ENCODE results near the gene CALCOCO1.

DNA sequence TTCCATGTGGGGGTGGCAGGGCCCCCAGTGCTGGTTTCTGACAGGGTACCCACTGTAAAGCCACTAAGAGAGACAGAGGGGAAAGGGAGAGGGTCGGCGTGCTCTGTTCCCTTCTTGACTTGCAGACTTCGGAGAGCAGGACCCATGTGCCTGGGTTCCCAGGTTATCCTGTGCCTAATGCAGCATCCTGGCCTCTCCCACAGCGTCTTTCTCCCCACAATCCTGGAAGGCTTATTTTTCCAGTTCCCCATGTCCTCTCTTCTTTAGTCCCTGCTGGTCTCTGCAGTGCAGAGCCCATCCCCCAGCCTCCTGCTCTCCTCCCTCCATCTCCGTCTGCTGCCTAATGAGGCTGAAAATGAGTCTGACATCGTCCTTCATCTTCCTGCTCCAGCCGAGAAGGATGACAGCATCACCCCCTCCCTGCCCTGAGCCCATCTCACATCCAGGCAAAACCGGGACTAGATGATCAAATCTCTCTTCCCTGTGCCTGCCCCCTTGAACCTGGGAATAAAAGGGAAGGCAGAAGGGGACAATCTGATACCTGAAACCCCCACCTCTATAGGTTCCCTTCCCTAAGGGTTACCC lies 15.1 kb downstream of the CALCOCO1 start:
- TF ChIP-seq, protein P1, sequence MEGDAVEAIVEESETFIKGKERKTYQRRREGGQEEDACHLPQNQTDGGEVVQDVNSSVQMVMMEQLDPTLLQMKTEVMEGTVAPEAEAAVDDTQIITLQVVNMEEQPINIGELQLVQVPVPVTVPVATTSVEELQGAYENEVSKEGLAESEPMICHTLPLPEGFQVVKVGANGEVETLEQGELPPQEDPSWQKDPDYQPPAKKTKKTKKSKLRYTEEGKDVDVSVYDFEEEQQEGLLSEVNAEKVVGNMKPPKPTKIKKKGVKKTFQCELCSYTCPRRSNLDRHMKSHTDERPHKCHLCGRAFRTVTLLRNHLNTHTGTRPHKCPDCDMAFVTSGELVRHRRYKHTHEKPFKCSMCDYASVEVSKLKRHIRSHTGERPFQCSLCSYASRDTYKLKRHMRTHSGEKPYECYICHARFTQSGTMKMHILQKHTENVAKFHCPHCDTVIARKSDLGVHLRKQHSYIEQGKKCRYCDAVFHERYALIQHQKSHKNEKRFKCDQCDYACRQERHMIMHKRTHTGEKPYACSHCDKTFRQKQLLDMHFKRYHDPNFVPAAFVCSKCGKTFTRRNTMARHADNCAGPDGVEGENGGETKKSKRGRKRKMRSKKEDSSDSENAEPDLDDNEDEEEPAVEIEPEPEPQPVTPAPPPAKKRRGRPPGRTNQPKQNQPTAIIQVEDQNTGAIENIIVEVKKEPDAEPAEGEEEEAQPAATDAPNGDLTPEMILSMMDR (IDR thresholded peaks at IDR 0.05), result no peak
- TF ChIP-seq POLR2AphosphoS5 (IDR thresholded peaks at IDR 0.05), result no peak
